Panc1 (cell line): Measurements from ENCODE around the gene MAP1B. TPM values are rescaled to one million over a fixed set of nuclear protein-coding genes. Genes with fewer than 3 reads are reported as not detected.

Experiments
- ATAC-seq: fragments of 200-7000 bp; cut with Tn5 transposase; 2 replicates; pipeline ENCODE4 v1.9.1; 2020; ENCODE audit warnings: mild to moderate bottlenecking, moderate library complexity
- BruUV-seq: library from RNA; stranded (reverse); fragments of 400-500 nt; replicated peaks from 2 replicates; lab custom pipeline; 2021; lab: Mats Ljungman, UMichigan
- CTCF ChIA-PET: fragments of 300-600 bp; sonication (Branson Sonifier 250); formaldehyde crosslinking; loops from one replicate; lab custom pipeline; 2022; ENCODE audit warnings: antibody characterized with exemption; lab: Charles Lee
- POLR2A ChIA-PET: fragments of 300-600 bp; sonication (Branson Sonifier 250); formaldehyde crosslinking; loops from one replicate; lab custom pipeline; 2022; ENCODE audit warnings: antibody characterized with exemption; lab: Charles Lee
- DNase-seq: peaks from one replicate; pipeline ENCODE4 v3.0.0-alpha.2; 2010; ENCODE audit warnings: low read depth, low spot score
- H3K27ac ChIP-seq: 2 replicates; pipeline ENCODE4 v1.5.1; 2011; ENCODE audit warnings: mild to moderate bottlenecking, low read length, inconsistent platforms
- H3K27me3 ChIP-seq: fragments of 200-500 bp; sonication (Bioruptor generic); 2 replicates; pipeline ENCODE4 v1.6.0; 2014; ENCODE audit warnings: low read length, inconsistent platforms; ENCODE audit not compliant: control insufficient read depth, insufficient read depth
- H3K36me3 ChIP-seq: fragments of 200-500 bp; sonication (Bioruptor generic); 2 replicates; pipeline ENCODE4 v1.5.1; 2014; ENCODE audit warnings: inconsistent platforms, mild to moderate bottlenecking, low read length, moderate library complexity; ENCODE audit not compliant: control insufficient read depth, insufficient read depth
- H3K4me1 ChIP-seq: 2 replicates; pipeline ENCODE4 v1.5.1; 2011; ENCODE audit warnings: inconsistent platforms, mild to moderate bottlenecking, low read length, moderate library complexity; ENCODE audit not compliant: control insufficient read depth, insufficient read depth
- H3K4me3 ChIP-seq, 2 experiments: 2 replicates each; pipeline ENCODE4 v1.5.1; 2011 to 2012; ENCODE audit warnings: low read depth in 2 of 2, low read length in 2 of 2, mild to moderate bottlenecking in 2 of 2, inconsistent platforms in 1 of 2, moderate library complexity in 1 of 2
- H3K9me3 ChIP-seq: fragments of 200-500 bp; sonication (Bioruptor generic); 2 replicates; pipeline ENCODE4 v1.5.1; 2014; ENCODE audit warnings: low read depth, mild to moderate bottlenecking, inconsistent platforms, low read length, moderate library complexity; ENCODE audit not compliant: control insufficient read depth, insufficient read depth
- POLR2AphosphoS5 ChIP-seq: IDR thresholded peaks from 2 replicates; pipeline ENCODE4 v1.6.1; 2012; ENCODE audit warnings: mild to moderate bottlenecking, low read depth, low read length, moderate library complexity
- REST ChIP-seq, 2 experiments: IDR thresholded peaks; 2 replicates each; pipeline ENCODE4 v1.6.1; 2011 to 2012; ENCODE audit warnings: low read depth in 2 of 2, control low read depth in 1 of 2, low read length in 1 of 2, mild to moderate bottlenecking in 1 of 2, moderate library complexity in 1 of 2; ENCODE audit not compliant: insufficient read depth in 1 of 2
- SIN3A ChIP-seq: IDR thresholded peaks from 2 replicates; pipeline ENCODE4 v1.6.1; 2012; ENCODE audit warnings: low read depth, mild to moderate bottlenecking, low read length, moderate library complexity, borderline replicate concordance; ENCODE audit not compliant: insufficient read depth
- TCF7L2 ChIP-seq: IDR thresholded peaks from 2 replicates; pipeline ENCODE4 v1.6.1; 2011; ENCODE audit warnings: mild to moderate bottlenecking, low read depth, low read length, inconsistent platforms
- in situ Hi-C: cut with HindIII; loops from 2 replicates; pipeline ENCODE4 v1.10.0; 2016; ENCODE audit warnings: low sequenced_read_pairs, low pct_unique_long_range_greater_than_20kb
- intact Hi-C: fragments of 100-400 bp; cut with micrococcal nuclease; formaldehyde crosslinking; loops from one replicate; pipeline ENCODE4 v1.10.0; 2022; ENCODE audit not compliant: unreplicated experiment
- microRNA-seq: library from miRNA; unstranded; fragments of <30 nt; microRNA quantifications from one replicate; pipeline ENCODE4 v1.1.0, GENCODE V29; 2020; ENCODE audit not compliant: unreplicated experiment
- total RNA-seq: library from RNA; stranded (reverse); gene quantifications from one replicate; pipeline ENCODE4 v1.2.1, GENCODE V29; 2021; ENCODE audit not compliant: unreplicated experiment
- TF ChIP-seq, protein P1 (sequence below): fragments of 450-650 bp; IDR thresholded peaks from 2 replicates; pipeline ENCODE4 v1.5.1; 2017; ENCODE audit warnings: mild to moderate bottlenecking

MAP1B gene
- total RNA-seq, 1 experiment from 2014 or later, result 82.3 TPM

GRCh38 chr5:72256536-72256935, 149.3 kb downstream of the MAP1B start:
- BruUV-seq, result no TSS peak
- in situ Hi-C loops (no loop called here), intact Hi-C loops (no loop called here)
- ChIA-PET POLR2A (no interaction called here), CTCF (no interaction called here)
- H3K9me3 ChIP-seq, result no peaks in the 10 kb centered on the region
- ATAC-seq, result no peak
- H3K4me1 ChIP-seq, result peaks cover 7% of the 10 kb centered on the region
- TF ChIP-seq SIN3A (no peak), REST (IDR thresholded peaks at IDR 0.05; ENCODE audit: insufficient read depth in 1 of 2, low read depth in 2 of 2, low read length in 1 of 2) (no peak), POLR2AphosphoS5 (no peak), TCF7L2 (no peak)
- TF ChIP-seq, protein P1, sequence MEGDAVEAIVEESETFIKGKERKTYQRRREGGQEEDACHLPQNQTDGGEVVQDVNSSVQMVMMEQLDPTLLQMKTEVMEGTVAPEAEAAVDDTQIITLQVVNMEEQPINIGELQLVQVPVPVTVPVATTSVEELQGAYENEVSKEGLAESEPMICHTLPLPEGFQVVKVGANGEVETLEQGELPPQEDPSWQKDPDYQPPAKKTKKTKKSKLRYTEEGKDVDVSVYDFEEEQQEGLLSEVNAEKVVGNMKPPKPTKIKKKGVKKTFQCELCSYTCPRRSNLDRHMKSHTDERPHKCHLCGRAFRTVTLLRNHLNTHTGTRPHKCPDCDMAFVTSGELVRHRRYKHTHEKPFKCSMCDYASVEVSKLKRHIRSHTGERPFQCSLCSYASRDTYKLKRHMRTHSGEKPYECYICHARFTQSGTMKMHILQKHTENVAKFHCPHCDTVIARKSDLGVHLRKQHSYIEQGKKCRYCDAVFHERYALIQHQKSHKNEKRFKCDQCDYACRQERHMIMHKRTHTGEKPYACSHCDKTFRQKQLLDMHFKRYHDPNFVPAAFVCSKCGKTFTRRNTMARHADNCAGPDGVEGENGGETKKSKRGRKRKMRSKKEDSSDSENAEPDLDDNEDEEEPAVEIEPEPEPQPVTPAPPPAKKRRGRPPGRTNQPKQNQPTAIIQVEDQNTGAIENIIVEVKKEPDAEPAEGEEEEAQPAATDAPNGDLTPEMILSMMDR, result no peak
- no peaks in the 10 kb centered on the region; the same call in 1 of the 2 replicates for H3K36me3 ChIP-seq
- H3K4me3 ChIP-seq, result no peak overlapping the region
- DNase-seq, result no peak
- H3K27me3 ChIP-seq, result no peaks in the 10 kb centered on the region
- no peak overlapping the region for H3K27ac ChIP-seq

Small RNA genes within 50 kb of the gene (microRNA-seq; reads per million reads assigned to microRNA genes)
- gene MIR4803, result not detected

Other genes with a start within 250 kb of the MAP1B start
- 67.2 TPM for gene MRPS27, start 212.8 kb downstream of the MAP1B start, total RNA-seq
- gene PTCD2, start 212.9 kb downstream of the MAP1B start, total RNA-seq, result 13.0 TPM